Putamen (tissue), 1 donor: ENCODE measurements around the gene PPP2R5A.

Source experiments
- DNase-seq: peaks from one replicate; pipeline ENCODE4 v3.0.0-alpha.2; 2016; ENCODE audit warnings: low spot score

PPP2R5A gene

GRCh38 chr1:212284744-212285684 lies at the start of gene PPP2R5A:
PPP2R5A (plus strand) TSS chr1:212285410; CDS start chr1:212286111, 701 bp downstream.
- DNase-seq: peak; percentile 100

DNA sequence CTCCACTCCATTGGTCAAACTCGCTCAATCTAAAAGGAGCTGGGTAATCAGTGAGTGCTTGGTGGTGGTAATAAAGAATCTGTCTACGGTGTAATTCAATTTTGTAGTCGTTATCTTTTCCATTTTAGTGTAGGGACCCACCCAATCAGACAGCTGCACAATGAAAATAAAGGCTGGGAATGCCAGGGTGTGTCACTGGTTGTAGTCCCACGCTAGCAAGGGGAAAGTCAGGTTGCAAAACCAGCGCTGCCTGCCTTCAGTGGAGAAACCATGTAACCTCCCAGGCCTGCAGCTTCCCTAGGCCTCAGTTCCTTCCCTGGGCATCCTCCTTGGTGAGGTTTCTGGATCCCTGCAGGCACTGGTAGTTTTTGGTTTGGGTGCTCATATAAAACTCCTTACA lies 49.4 kb upstream of the PPP2R5A start:
- no peak for DNase-seq

DNA sequence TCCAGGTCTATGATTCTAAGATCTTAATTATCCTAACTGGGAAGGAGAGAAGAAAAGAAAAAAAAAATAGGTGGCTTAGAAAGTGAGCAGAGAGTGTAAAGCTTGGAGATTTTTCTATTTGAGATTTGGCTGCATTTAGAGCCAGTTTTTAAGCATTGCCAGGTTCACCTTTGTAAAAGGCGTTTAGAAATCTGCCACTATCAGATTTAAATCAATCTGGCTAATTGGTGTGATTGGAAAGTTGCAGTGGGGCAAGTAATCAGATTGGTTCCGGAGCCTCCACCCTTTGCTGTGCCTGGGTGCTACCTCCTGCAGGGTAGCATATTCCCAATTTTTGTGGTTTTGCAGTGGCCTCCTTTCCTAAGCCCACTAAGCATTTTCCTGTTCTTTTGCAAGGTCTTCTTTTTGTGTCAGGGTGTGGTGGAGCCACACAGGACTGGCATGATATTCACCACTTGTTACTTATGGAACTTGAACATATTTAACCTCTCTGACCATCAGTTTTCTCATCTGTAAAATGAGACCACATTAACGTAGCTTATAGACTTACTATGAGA lies 48.5 kb upstream of the PPP2R5A start:
- DNase-seq: no peak

GRCh38 chr1:212237651-212238050 lies 47.6 kb upstream of the PPP2R5A start:
- DNase-seq: no peak

DNA sequence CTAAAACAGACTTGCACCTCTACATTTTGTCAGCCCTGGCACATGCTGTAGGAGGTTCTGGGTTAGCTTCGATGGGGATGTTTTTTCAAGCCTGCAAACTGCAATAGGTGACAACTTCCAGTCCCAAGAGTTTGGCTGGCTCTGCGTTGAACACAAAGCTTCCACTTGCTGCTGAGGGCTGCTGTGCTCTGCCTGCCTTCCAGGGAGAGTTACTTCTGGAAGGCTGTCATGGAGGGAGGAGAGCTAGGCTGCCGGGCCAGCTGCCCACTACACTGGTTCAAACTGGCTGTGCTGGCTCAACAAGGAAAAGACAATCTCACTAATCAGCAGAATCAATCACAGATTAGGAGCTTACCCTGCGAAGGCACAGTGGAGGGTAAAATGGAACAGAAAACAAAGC lies 46.7 kb upstream of the PPP2R5A start:
- no peak for DNase-seq

- no peak for DNase-seq
Observed at GRCh38 chr1:212241501-212241900, 43.7 kb upstream of the PPP2R5A start.

DNA sequence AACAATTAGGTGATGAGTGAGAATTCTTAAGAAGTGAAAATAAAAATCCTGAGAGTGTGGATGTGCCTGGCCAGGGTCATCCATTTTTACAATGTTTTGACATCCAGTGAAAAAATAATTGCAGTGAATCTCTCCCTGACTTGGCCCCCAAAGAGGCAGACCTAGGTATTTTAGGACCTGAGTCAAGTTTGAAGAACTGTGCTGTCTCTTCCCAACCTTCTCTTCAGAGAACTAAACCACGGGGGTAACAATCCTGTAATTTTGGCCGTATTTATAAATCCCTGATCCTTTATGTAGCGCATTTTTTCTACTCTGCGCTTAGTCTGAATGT lies 43.3 kb upstream of the PPP2R5A start:
- DNase-seq: no peak

- no peak for DNase-seq
Observed at GRCh38 chr1:212242288-212242984, 42.8 kb upstream of the PPP2R5A start.

DNA sequence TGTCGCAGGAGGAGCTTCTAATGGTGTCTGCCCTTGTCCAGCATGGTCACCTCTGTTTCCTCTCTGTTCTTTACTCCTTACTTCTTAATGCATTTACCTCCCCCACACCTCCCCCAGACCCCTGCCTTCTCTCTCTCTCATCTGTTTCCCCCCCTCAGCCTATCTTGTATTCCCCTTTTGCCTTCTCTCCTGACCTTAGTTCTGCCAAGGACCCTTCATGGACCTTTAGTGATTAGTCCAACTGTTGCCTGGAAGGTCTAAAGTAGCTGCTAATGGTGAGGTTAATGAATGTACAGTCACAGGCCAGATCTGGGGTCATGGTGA lies 42.3 kb upstream of the PPP2R5A start:
- DNase-seq: no peak

- DNase-seq: no peak
Observed at GRCh38 chr1:212244441-212244840, 40.8 kb upstream of the PPP2R5A start.

DNA sequence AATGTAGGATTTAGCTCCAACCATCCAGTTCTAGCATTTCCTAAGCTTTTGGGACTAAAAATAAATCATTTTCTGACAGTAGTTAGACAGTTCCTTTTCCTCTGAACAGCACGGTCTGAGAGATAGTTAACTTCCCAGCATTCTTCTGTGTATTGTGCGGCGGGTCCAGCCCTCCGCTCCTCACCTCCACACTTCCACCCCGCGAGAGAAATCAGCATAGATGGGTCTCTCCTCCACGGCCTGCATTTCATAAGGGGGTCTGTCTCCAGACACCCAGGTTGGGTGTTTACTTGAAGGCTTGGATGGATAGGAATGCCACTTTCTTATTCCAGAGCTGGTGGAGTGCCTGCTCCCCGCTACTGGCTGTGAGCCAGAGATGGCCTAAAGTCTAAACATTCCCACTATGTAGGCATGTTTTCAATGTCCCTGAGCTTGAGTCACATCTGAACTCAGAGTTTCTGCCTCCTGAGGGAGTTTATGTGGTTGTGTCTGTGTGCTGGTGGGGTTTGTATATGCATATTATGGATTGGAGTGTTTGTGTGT lies 38.0 kb upstream of the PPP2R5A start:
- no peak for DNase-seq

GRCh38 chr1:212247988-212248387 lies 37.2 kb upstream of the PPP2R5A start:
- DNase-seq: no peak

DNA sequence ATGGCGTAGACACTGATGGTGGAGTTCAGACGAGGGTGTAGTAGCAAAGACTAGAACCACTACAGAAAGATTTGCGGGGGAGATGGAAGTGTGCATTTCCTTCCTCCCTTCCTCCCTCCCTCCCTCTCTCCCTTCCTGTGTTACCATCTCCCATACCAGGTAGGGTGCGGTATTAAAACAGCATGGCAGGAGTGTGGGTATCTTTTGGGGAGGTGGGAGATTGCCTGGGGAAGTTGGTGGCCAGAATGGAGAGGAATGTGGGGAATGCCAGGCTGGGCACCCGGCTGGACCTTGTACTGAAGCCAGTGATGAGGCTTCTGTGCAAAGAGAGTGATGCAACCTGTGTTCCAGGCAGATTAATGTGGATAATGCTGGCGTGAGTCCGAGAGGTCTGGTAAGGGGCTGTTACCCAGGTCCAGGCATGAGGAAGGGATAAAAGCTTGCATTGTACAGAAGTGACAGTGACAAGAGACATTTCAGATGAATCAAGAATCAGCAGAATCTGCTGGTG lies 30.3 kb upstream of the PPP2R5A start:
- DNase-seq: no peak

DNA sequence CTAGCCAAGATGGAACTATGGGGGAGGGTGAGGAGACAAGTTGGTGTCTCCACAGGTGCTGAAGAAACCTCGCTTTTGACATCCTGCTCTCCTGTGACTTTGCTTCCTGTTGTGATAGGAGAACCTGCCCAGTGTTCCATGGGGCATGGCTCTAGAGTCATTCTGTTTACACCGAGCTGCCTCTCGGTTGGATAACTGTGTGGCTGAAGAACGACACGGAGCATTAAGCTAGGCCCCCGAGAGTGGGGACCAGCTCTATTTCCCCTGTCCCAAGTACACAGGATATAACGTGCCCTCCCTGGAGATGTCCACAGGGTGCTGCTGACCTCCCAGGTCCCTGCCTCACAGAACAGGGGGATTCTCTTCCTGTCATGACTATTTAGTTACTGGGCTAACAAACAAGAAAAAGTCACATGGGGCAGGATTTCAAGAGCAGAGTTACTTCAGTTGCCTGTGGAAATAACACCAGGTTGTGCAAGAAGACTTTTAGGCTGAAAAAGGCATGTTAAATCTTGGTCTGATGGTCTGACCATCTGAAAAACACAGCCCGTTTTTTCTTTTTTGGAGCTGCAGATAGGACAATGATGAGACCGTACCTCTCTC lies 29.4 kb upstream of the PPP2R5A start:
- no peak for DNase-seq

DNA sequence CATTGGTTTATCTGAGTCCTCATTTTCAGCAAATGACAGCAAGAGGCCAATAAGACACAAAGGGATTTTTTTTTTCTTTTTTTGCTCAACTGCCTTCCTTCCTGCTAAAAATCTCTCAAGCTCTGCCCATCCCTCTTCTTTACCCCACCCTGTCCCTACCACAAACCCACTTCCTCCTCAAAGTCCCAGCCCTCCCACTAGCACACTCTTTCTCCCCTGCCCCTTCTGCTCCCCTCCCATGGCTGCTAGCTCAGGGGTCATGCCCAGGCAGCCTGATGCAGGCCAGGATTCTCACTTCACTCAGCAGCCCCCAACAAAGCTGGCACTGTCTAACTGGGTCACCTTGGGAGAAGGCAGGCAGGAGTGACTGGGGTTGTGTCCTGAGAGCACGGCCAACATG lies 28.8 kb upstream of the PPP2R5A start:
- no peak for DNase-seq

DNA sequence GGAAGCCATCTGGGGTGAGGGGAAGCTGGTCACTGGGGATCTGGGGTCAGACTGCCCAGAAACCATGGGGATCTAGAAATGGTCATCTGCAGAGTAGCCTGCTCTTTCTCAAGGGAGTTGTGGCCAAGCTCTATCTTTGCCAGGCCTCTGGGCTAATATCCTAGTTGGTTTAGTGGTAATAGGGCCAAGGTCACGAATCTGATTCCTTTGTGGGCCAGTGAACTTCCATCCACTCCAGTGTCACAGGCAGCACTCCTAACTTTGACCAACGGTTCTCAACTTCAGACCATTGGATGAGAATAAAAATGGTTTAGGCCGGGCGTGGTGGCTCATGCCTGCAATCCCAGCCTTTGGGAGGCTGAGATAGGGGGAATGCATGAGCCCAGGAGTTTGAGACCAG lies 28.1 kb upstream of the PPP2R5A start:
- no peak for DNase-seq

DNA sequence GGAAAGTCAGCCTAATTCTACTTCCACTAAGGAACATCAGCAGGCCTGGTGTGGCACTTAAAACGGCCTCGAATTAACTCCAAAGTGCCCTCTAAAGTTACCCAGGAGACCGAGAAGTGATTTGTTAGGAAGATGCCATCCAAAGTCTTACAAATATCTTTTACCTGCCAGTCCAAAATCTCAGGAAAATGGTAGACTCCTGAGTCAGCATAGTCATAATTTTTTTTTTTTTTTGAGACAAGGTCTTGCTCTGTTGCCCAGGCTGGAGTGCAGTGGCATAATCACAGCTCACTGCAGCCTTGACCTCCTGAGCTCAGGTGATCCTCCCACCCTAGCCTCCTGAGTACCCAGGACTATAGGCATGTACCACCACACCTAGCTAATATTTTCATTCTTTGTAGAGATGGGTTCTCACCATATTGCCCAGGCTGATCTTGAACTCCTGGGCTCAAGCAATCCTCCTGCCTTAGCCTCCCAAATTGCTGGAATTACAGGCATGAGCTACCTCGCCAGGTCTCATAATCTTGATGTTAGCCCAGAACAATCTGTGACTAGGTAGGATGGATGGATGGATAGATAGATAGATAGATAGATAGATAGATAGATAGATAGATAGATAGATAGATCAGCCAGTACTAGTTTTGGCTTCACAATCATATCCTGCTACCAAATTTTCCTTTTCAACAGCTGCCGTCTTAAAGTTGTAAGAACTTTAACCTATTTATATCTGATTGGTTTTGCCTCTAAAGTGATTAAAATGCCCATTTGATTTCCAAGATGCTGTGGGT lies 25.3 kb upstream of the PPP2R5A start:
- no peak for DNase-seq

GRCh38 chr1:212260557-212261355 lies 24.5 kb upstream of the PPP2R5A start:
- no peak for DNase-seq

- no peak for DNase-seq
Observed at GRCh38 chr1:212261361-212261929, 23.8 kb upstream of the PPP2R5A start.

DNA sequence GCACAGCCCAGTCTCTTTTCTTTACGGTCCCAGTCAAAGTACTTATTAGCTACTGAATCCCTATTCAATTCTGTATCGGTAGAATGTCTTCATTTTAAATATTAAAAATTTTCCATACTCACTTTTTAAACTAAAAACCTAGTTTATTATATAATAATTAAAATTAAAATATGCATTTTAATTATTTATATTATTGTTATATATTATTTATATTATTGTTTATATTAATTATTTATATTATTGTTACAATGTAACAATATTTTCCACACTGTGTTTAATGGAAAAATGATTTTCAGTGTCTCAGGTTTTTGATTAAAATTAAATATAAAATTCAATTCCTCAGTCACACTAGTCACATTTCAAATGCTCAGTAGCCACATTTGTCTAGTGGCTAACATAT lies 18.2 kb upstream of the PPP2R5A start:
- DNase-seq: no peak
